Adrenal gland (tissue), 12 donors: ENCODE results near the gene EYS. TPM values are rescaled to one million over a fixed set of nuclear protein-coding genes. Genes with fewer than 3 reads are reported as not detected.

Experiments
- DNase-seq, 7 donors: peaks; one replicate each; pipeline ENCODE4 v3.0.0-alpha.2; 2019 to 2020
- H3K27ac ChIP-seq, 5 donors: fragments of 200-600 bp; sonication (generic) in 4 of 5; 1 replicate in 3 of 5; 2 replicates in 2 of 5; pipeline versions ENCODE4 v1.5.1 to v1.8.0; 2016 to 2020; ENCODE audit warnings: mild to moderate bottlenecking in 1 of 5
- H3K27me3 ChIP-seq: fragments of 200-600 bp; 2 replicates; pipeline ENCODE4 v1.8.0; 2021
- H3K36me3 ChIP-seq, 2 donors: fragments of 200-600 bp; replicated peaks in 1 of 2; 1 replicate in 1 of 2; 2 replicates in 1 of 2; pipeline versions ENCODE4 v1.5.1 to v1.8.0; 2018 to 2022
- H3K4me1 ChIP-seq, 2 donors: fragments of 200-600 bp; replicated peaks in 1 of 2; 1 replicate in 1 of 2; 2 replicates in 1 of 2; pipeline versions ENCODE4 v1.5.1 to v1.8.0; 2018 to 2021
- H3K4me3 ChIP-seq, 4 donors: fragments of 200-600 bp; sonication (generic) in 3 of 4; one replicate each; pipeline ENCODE4 v1.5.1; 2016 to 2018
- H3K9me3 ChIP-seq, 3 donors: fragments of 200-600 bp; sonication (generic) in 1 of 3; replicated peaks in 1 of 3; 1 replicate in 2 of 3; 2 replicates in 1 of 3; pipeline versions ENCODE4 v1.5.1 to v1.8.0; 2016 to 2021
- CTCF ChIP-seq, 6 experiments: fragments of 450-650 bp in 4 of 6; fragments of 200-600 bp in 2 of 6; sonication (generic) in 1 of 6; IDR thresholded peaks; 1 replicate in 5 of 6; 2 replicates in 1 of 6; pipeline versions ENCODE4 v1.5.1 to v1.8.0; 2016 to 2021; ENCODE audit warnings: antibody characterized with exemption in 6 of 6, mild to moderate bottlenecking in 2 of 6, moderate library complexity in 1 of 6
- POLR2A ChIP-seq, 2 donors: fragments of 450-650 bp; IDR thresholded peaks; one replicate each; pipeline ENCODE4 v1.6.1; 2017; ENCODE audit warnings: antibody characterized with exemption in 2 of 2, mild to moderate bottlenecking in 2 of 2, moderate library complexity in 1 of 2
- WGBS, 4 donors: extraction: QIAGEN DNeasy Blood & Tissue Kit in 2 of 4; methylation state at CpG; one replicate each; pipeline versions ENCODE4 v1.1.5 to v1.1.7; 2013 to 2017; 5-methylcytosine and 5-hydroxymethylcytosine counted together
- intact Hi-C, 2 donors: fragments of 100-400 bp; cut with DNase I; formaldehyde crosslinking; loops; one replicate each; pipeline versions ENCODE4 v1.14.1 to v1.15.0; 2022 to 2023
- polyA plus RNA-seq, 3 donors: library from polyadenylated mRNA; stranded (reverse); fragments of 200-250 nt in 2 of 3; fragments of 350-450 nt in 1 of 3; fragmentation: Illumina TruSeq in 1 of 3; extraction: RNeasy Lipid Tissue Mini Kit (QIAGEN cat#74804) in 1 of 3; gene quantifications; one replicate each; pipeline ENCODE4 v1.2.3, GENCODE V29; 2013 to 2014
- total RNA-seq, 9 donors: library from RNA; depleted of rRNA in 4 of 9; stranded (reverse); fragments of >200 nt in 4 of 9; fragments of 120-200 nt in 1 of 9; fragmentation: NEBNext Ultra II Directional in 1 of 9; extraction: Animal tissue kit (Norgen Biotek cat#: 25700) in 1 of 9; gene quantifications; one replicate each; pipeline versions ENCODE4 v1.1.0 to v1.2.4, GENCODE V29; 2013 to 2023
- donor health status: healthy with polysubstance abuse.
- donor health status: Bipolar disorder and iron deficiency.
- donor health status: DM: yes; HTN: yes; CAD: no.
- donor health status: DM: no; HTN: no; CAD: no.
- donor health status: DM: no; HTN: no; CAD: no.
- donor health status: DM: yes; HTN: yes; CAD: no.

Gene EYS
- total and polyA plus RNA-seq, 12 donors: 0.03 to 3.1 (median 0.18) TPM; not detected in 7

GRCh38 chr6:64996301-64996700 is 710.7 kb downstream of the EYS start:
- no peaks in the 10 kb centered on the region for H3K27me3 ChIP-seq
- no peaks in the 10 kb centered on the region for H3K9me3 ChIP-seq
- intact Hi-C loops: no loop called here
- no peak for DNase-seq
- 78 to 92% (median 87%) methylated on average over 4 of the region's 4 CpGs for WGBS, 4 donors
- no peaks in the 10 kb centered on the region for H3K4me1 ChIP-seq
- no peak overlapping the region for H3K4me3 ChIP-seq
- H3K36me3 ChIP-seq: no peaks in the 10 kb centered on the region
- TF ChIP-seq POLR2A (IDR thresholded peaks at IDR 0.05): no peak
- no peak for TF ChIP-seq CTCF (IDR thresholded peaks at IDR 0.05)
- H3K27ac ChIP-seq: no peak overlapping the region

GRCh38 chr6:64990652-64991304 is 716.2 kb downstream of the EYS start:
- H3K36me3 ChIP-seq: no peaks in the 10 kb centered on the region
- H3K27me3 ChIP-seq: no peaks in the 10 kb centered on the region
- no peaks in the 10 kb centered on the region for H3K4me1 ChIP-seq
- H3K27ac ChIP-seq: no peak overlapping the region
- TF ChIP-seq POLR2A (IDR thresholded peaks at IDR 0.05) (no peak), CTCF (IDR thresholded peaks at IDR 0.05) (no peak)
- no peak overlapping the region for H3K4me3 ChIP-seq
- intact Hi-C loops: no loop called here
- DNase-seq: no peak
- H3K9me3 ChIP-seq: no peaks in the 10 kb centered on the region

- Histone ChIP-seq H3K9me3 (no peaks in the 10 kb centered on the region), H3K4me1 (no peaks in the 10 kb centered on the region), H3K27ac (no peak overlapping the region), H3K4me3 (no peak overlapping the region), H3K36me3 (no peaks in the 10 kb centered on the region), H3K27me3 (no peaks in the 10 kb centered on the region)
- WGBS, 4 donors: 51 to 76% (median 70%) methylated on average over 2 of the region's 2 CpGs
- intact Hi-C loops: no loop called here
- TF ChIP-seq POLR2A (IDR thresholded peaks at IDR 0.05) (no peak), CTCF (IDR thresholded peaks at IDR 0.05) (no peak)
- DNase-seq: no peak
These were observed 718.9 kb downstream of the EYS start for GRCh38 chr6:64988148-64988547.

GRCh38 chr6:64987066-64987465 is 720.0 kb downstream of the EYS start:
- H3K27ac ChIP-seq: no peak overlapping the region
- H3K4me3 ChIP-seq: no peak overlapping the region
- H3K9me3 ChIP-seq: no peaks in the 10 kb centered on the region
- 74 to 86% (median 77%) methylated on average over 4 of the region's 4 CpGs for WGBS, 4 donors
- TF ChIP-seq CTCF (IDR thresholded peaks at IDR 0.05): no peak
- no peak for TF ChIP-seq POLR2A (IDR thresholded peaks at IDR 0.05)
- intact Hi-C loops: no loop called here
- no peak for DNase-seq
- H3K27me3 ChIP-seq: no peaks in the 10 kb centered on the region
- H3K4me1 ChIP-seq: no peaks in the 10 kb centered on the region
- H3K36me3 ChIP-seq: no peaks in the 10 kb centered on the region
